Peyer's patch (tissue), 4 donors: ENCODE measurements around the gene LYRM1.

ENCODE experiments used
- POLR2A ChIP-seq, 2 donors: fragments of 450-650 bp; IDR thresholded peaks; one replicate each; pipeline ENCODE4 v1.5.1; 2017; ENCODE audit warnings: antibody characterized with exemption in 2 of 2, mild to moderate bottlenecking in 2 of 2, moderate library complexity in 2 of 2
- TF ChIP-seq, protein P1 (sequence below), 6 experiments: fragments of 450-650 bp in 4 of 6; fragments of 200-600 bp in 2 of 6; sonication (generic) in 1 of 6; IDR thresholded peaks; one replicate each; pipeline ENCODE4 v1.5.1; 2017 to 2019; ENCODE audit warnings: antibody characterized with exemption in 6 of 6, mild to moderate bottlenecking in 3 of 6, moderate library complexity in 1 of 6

DNA sequence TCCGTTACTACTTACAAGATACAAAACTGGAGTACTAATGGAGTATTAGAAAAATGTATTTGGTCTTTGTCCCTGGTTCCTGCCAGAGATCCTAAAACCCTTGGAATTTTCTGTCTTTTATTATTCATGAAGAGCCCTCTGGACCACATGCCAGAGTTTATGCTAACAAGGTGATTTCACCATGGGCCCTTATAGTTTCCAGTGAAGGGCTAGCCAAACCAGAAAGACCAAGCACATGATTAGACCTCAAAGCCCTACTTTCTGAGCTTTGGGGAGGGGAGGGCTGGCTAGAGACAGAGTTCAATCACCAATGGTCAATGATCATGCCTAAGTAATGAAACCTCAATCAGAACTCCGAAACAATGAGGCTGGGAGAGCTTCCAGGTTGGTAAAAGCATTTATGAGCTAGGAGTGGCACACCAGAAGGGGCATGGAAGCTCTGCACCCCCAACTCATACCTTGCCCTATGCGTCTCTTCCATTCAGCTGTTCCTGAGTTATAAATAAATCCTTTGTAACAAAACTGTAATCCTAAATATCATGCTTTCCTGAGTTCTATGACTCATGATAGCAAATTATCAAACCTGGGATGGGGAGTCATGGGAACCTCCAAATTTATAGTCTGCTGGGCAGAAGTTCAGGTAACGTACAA, 10.8 kb upstream of the LYRM1 start:
- TF ChIP-seq, protein P1, sequence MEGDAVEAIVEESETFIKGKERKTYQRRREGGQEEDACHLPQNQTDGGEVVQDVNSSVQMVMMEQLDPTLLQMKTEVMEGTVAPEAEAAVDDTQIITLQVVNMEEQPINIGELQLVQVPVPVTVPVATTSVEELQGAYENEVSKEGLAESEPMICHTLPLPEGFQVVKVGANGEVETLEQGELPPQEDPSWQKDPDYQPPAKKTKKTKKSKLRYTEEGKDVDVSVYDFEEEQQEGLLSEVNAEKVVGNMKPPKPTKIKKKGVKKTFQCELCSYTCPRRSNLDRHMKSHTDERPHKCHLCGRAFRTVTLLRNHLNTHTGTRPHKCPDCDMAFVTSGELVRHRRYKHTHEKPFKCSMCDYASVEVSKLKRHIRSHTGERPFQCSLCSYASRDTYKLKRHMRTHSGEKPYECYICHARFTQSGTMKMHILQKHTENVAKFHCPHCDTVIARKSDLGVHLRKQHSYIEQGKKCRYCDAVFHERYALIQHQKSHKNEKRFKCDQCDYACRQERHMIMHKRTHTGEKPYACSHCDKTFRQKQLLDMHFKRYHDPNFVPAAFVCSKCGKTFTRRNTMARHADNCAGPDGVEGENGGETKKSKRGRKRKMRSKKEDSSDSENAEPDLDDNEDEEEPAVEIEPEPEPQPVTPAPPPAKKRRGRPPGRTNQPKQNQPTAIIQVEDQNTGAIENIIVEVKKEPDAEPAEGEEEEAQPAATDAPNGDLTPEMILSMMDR (IDR thresholded peaks at IDR 0.05), result no peak
- TF ChIP-seq POLR2A (IDR thresholded peaks at IDR 0.05), result no peak
